Bronchial epithelial cell (primary cell): Measurements from ENCODE around the gene COA7. TPM values are rescaled to one million over a fixed set of nuclear protein-coding genes. Genes with fewer than 3 reads are reported as not detected.

Experiments used
- DNase-seq: peaks from one replicate; pipeline ENCODE4 v3.0.0-alpha.2; 2010; ENCODE audit warnings: low read depth
- FAIRE-seq: peaks from 2 replicates; lab custom pipeline; 2011; peaks lifted over from hg19 to GRCh38; lab: Jason Lieb, UNC
- H3K27me3 ChIP-seq: 2 replicates; pipeline ENCODE4 v1.5.1; 2011; ENCODE audit warnings: low read length; ENCODE audit not compliant: control insufficient read depth, insufficient read depth
- H3K36me3 ChIP-seq: 2 replicates; pipeline ENCODE4 v1.5.1; 2011; ENCODE audit warnings: low read length; ENCODE audit not compliant: control insufficient read depth, insufficient read depth
- H3K4me3 ChIP-seq: 2 replicates; pipeline ENCODE4 v1.5.1; 2011; ENCODE audit warnings: mild to moderate bottlenecking, low read depth, low read length, control low read depth
- CTCF ChIP-seq: IDR thresholded peaks from 2 replicates; pipeline ENCODE4 v1.5.1; 2011; ENCODE audit warnings: mild to moderate bottlenecking, moderate library complexity, low read length, control low read depth, inconsistent platforms; ENCODE audit not compliant: insufficient read depth, severe bottlenecking
- total RNA-seq: library from RNA; depleted of rRNA; stranded (reverse); fragments of >200 nt; gene quantifications from 2 replicates; pipeline ENCODE4 v1.2.1, GENCODE V29; 2014

The COA7 gene
- total RNA-seq, 1 donor from 2014 or later: 15.5 TPM

DNA sequence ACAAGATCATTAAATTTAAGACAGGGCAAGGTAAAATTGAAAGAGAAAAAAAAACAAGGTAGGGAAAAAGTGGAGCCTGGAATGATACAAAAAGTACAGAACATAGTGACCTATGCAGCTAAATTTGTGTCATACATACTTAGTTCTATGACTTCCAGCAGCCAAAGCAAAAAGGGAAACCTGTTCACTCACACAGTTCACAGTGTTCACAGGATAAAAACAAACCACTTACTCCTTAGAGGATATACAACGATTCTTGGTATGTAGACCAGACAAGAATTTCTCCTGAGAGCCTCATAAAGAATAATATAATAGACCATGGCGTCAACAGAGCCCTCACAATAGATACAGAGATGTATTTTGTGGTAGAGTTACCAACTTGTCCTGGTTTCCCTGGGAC, 27.5 kb downstream of the COA7 start:
- DNase-seq: no peak
- no peak overlapping the region for H3K4me3 ChIP-seq
- H3K27me3 ChIP-seq: no peaks in the 10 kb centered on the region
- no peaks in the 10 kb centered on the region for H3K36me3 ChIP-seq
- no peak for TF ChIP-seq CTCF
- FAIRE-seq: no peak

DNA sequence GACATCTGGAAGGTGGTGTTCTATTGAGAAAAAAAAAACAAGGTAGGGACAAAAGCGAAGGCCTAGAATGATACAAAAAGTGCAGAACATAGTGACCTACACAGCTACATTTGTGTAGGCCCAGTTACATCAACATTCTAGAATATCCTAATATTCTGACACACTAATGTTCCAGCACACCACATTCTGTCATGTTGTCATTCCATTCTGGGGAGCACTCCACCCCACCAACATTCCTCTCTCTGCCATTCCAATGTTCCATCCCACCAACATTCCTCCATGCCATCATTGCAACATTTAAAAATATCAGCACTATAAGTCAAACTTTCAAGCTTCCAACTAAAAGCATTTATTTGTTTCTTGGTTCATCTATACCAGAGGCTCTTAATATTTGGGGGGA, 28.5 kb downstream of the COA7 start:
- H3K27me3 ChIP-seq: no peaks in the 10 kb centered on the region
- H3K4me3 ChIP-seq: no peak overlapping the region
- no peaks in the 10 kb centered on the region for H3K36me3 ChIP-seq
- TF ChIP-seq CTCF: no peak
- DNase-seq (no peak), FAIRE-seq (no peak)

DNA sequence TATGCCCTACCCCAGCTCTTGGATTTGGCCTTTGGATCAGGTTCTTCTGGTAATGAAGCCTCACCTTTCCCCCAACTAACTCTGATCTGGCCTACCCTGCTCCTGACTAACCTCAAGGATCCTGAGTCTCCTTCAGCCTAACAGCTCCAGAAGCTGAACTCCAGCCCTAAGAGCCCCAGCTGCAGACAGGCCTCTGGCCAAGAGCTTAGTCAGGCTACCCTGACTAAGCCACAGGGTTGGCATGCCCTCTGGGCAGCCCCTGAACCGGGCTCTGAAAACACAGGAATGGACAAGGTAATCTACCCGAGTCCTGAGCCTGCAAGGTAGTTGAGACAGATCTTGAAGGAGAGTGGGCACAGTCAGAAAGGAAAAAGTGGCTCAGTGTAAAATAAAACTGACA, 29.4 kb downstream of the COA7 start:
- Histone ChIP-seq H3K4me3 (no peak overlapping the region), H3K27me3 (no peaks in the 10 kb centered on the region), H3K36me3 (no peaks in the 10 kb centered on the region)
- DNase-seq: peak; percentile 84
- no peak for FAIRE-seq
- TF ChIP-seq CTCF: no peak

- FAIRE-seq: no peak
- no peak for TF ChIP-seq CTCF
- no peak for DNase-seq
- Histone ChIP-seq H3K27me3 (no peaks in the 10 kb centered on the region), H3K4me3 (no peak overlapping the region), H3K36me3 (no peaks in the 10 kb centered on the region)
These were observed 30.2 kb downstream of the COA7 start for GRCh38 chr1:52667984-52668383.

- no peak for TF ChIP-seq CTCF
- Histone ChIP-seq H3K27me3 (no peaks in the 10 kb centered on the region), H3K4me3 (no peak overlapping the region), H3K36me3 (no peaks in the 10 kb centered on the region)
- DNase-seq: no peak
- peak; percentile 43 for FAIRE-seq
These were observed 30.9 kb downstream of the COA7 start for GRCh38 chr1:52667290-52667689.
